Motor neuron (in vitro differentiated cells): ENCODE data around the gene C18orf63. TPM values are rescaled to one million over a fixed set of nuclear protein-coding genes. Genes with fewer than 3 reads are reported as not detected.
"Not testable (repeated sequence)": the region's sequence is repeated elsewhere in the genome, so short reads cannot be mapped to it uniquely, and the experiment has no call there.

Source experiments
- ATAC-seq, 8 experiments: fragments of 200-7000 bp; cut with Tn5 transposase; replicated peaks in 6 of 8; 2 replicates each; pipeline ENCODE4 v1.8.0; 2021; ENCODE audit warnings: mild to moderate bottlenecking in 8 of 8, moderate library complexity in 8 of 8
- H3K27ac ChIP-seq, 2 donors: fragments of 250-450 bp; sonication (Bioruptor Pico); 2 replicates each; pipeline ENCODE4 v1.9.0; 2021; ENCODE audit warnings: antibody characterized with exemption in 2 of 2, mild to moderate bottlenecking in 2 of 2, moderate library complexity in 1 of 2
- H3K4me1 ChIP-seq, 2 donors: fragments of 250-450 bp; sonication (Bioruptor Pico); replicated peaks in 1 of 2; 2 replicates each; pipeline ENCODE4 v1.6.1; 2021; ENCODE audit warnings: antibody characterized with exemption in 2 of 2, mild to moderate bottlenecking in 2 of 2, moderate library complexity in 1 of 2
- H3K4me3 ChIP-seq, 5 donors: fragments of 250-450 bp; sonication (Bioruptor Pico); 2 replicates each; pipeline ENCODE4 v1.9.0; 2021; ENCODE audit warnings: antibody characterized with exemption in 5 of 5, mild to moderate bottlenecking in 5 of 5, moderate library complexity in 4 of 5
- WGBS, 10 experiments: fragments of 450-650 bp; shearing (Covaris generic); methylation state at CpG; one replicate each; pipeline ENCODE4 v1.0.0; 2022; 5-methylcytosine and 5-hydroxymethylcytosine counted together
- in situ Hi-C, 9 experiments: fragments of 400-800 bp; cut with MboI; loops; one replicate each; pipeline ENCODE4 v1.15.0; 2021; ENCODE audit warnings: low sequenced_read_pairs in 9 of 9, low pct_unique_long_range_greater_than_20kb in 2 of 9; ENCODE audit not compliant: unreplicated experiment in 9 of 9
- total RNA-seq, 8 experiments: library from RNA; unstranded; fragments of 300-600 nt; gene quantifications; 2 replicates each; pipeline versions ENCODE4 v1.2.3 to v1.2.4, GENCODE V29; 2022

C18orf63 gene
- total RNA-seq, 8 experiments from 2014 or later = 0.05 to 0.14 TPM; not detected in 6

GRCh38 chr18:74281011-74281979 lies 34.3 kb upstream of the C18orf63 start:
- H3K27ac ChIP-seq = no peak overlapping the region
- 14 to 60% (median 40%) methylated on average over 1 to 2 of the region's 4 CpGs; no CpG with 5 or more reads in 5 of the 10 experiments for WGBS, 10 experiments
- H3K4me3 ChIP-seq = no peak overlapping the region
- H3K4me1 ChIP-seq = peaks cover 18 to 27% of the 10 kb centered on the region in 2 donors
- peak in 6 of 8 experiments; percentile 7 to 60 (median 42) for ATAC-seq
- in situ Hi-C loops = no loop called here

DNA sequence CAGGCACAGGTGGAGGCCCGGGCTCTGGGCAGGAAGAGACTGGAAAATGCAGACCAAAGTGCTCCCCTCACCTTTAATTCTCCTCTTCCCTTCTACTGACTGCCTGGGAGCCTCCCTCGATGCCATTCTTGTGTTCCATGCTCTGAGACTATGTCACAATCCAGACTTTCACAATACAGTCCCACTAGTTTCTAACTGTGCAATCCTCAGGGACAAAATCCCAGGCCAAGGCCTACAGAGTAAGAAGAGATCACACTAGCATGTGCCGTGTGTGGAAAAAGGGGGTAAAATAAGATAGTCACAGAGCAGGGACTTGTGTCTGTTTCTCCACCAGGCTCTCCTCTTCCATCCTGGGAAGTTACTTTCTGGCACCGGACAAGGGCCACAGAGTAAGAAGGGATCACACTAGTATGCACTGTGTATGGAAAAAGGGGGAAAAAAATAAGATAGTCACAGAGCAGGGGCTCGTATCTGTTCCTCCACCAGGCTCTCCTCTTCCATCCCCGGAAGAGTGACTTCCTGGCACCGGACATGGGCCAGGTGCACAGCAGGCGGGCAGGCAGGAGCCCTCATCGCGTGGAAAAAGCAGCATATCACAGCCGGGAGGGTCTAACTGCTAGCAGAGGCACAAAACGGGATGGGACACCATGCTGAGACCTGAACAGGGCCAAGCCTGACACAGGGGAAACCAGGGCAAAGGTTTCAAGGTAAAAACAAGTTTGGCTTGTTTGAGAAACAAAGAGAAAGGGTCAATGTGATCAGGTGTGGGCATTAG lies 33.5 kb upstream of the C18orf63 start:
- H3K27ac ChIP-seq = no peak overlapping the region
- in situ Hi-C loops = no loop called here
- 52 to 80% (median 67%) methylated on average over 2 to 9 of the region's 12 CpGs; no CpG with 5 or more reads in 3 of the 10 experiments for WGBS, 10 experiments
- ATAC-seq = peak in 2 of 8 experiments; percentile 22 to 33
- peaks cover 18 to 27% of the 10 kb centered on the region in 2 donors for H3K4me1 ChIP-seq
- no peak overlapping the region for H3K4me3 ChIP-seq

DNA sequence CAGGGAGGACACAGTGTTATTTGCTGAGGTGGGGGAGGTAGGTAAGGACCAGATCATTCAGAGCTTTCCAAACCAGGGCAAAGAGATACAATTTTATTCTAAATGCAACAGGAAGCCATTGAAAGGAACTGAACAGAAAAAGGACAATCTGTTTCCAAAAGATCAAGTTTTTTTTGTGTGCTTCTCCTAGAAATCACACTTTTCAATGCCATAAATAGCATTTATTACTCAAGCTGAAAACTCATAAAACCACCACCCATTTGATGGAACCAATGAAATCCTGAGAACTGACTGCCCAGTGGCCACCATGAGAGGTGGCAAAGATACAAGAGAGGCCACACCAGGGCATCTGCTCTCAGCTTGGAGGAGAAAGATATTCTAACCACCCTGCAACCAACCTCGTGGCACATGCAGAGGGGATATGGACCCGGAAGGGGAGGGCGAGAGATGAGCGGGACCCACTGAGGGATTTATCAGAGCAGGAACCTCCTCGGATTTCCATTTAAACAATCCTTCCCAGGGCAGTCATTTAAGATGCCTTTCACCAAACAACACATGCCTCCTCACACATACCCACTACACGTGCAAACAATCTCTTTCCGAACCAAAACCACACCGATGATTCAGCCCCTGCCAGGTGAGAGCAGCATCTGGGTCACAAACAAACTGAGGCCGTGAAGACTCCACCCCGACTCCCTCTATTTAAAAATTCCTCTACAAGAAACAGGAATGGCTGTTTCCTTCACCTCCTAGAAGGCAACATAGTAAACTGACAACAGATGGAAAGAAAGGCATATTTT lies 32.7 kb upstream of the C18orf63 start:
- H3K27ac ChIP-seq = no peak overlapping the region
- no peak for ATAC-seq
- H3K4me1 ChIP-seq = peaks cover 18 to 27% of the 10 kb centered on the region in 2 donors
- H3K4me3 ChIP-seq = no peak overlapping the region
- WGBS, 10 experiments = 49 to 97% (median 72%) methylated on average over 2 to 9 of the region's 10 CpGs; no CpG with 5 or more reads in 3 of the 10 experiments
- in situ Hi-C loops = no loop called here

DNA sequence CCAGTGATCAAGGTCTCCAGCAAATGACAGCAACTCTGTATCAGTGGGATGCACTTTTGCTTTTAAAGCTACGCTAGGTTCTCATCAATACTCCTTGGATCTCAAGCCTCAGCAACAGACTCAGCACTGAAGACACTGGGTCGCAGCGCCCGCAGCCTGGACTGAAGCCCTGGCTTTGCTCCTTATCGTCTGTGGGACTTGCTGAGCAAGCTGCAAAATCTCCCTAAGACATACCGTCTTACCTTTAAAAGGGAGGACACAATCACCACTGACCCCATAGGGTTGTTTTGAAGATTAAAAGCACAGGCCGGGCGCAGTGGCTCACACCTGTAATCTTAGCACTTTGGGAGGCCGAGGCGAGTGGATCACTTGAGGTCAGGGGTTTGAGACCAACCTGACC lies 32.0 kb upstream of the C18orf63 start:
- 37 to 100% (median 81%) methylated on average over 1 to 7 of the region's 10 CpGs; no CpG with 5 or more reads in 1 of the 10 experiments for WGBS, 10 experiments
- in situ Hi-C loops = no loop called here

GRCh38 chr18:74284191-74284979 lies 31.3 kb upstream of the C18orf63 start:
- WGBS, 10 experiments = 13 to 58% (median 34%) methylated on average over 2 to 10 of the region's 11 CpGs; no CpG with 5 or more reads in 1 of the 10 experiments
- ATAC-seq = peak in 6 of 8 experiments; percentile 13 to 88 (median 74)
- Histone ChIP-seq H3K27ac (no peak overlapping the region), H3K4me3 (no peak overlapping the region), H3K4me1 (peaks cover 18 to 27% of the 10 kb centered on the region in 2 donors)
- in situ Hi-C loops = no loop called here

More for the DNA sequence above, 32.0 kb upstream of the C18orf63 start:
- ATAC-seq = no peak
- Histone ChIP-seq H3K27ac (no peak overlapping the region), H3K4me1 (peaks cover 18 to 27% of the 10 kb centered on the region in 2 donors), H3K4me3 (no peak overlapping the region)

GRCh38 chr18:74284980-74285355 lies 30.7 kb upstream of the C18orf63 start:
- 75 to 100% (median 100%) methylated on average over 1 of the region's 1 CpG; no CpG with 5 or more reads in 3 of the 10 experiments for WGBS, 10 experiments

DNA sequence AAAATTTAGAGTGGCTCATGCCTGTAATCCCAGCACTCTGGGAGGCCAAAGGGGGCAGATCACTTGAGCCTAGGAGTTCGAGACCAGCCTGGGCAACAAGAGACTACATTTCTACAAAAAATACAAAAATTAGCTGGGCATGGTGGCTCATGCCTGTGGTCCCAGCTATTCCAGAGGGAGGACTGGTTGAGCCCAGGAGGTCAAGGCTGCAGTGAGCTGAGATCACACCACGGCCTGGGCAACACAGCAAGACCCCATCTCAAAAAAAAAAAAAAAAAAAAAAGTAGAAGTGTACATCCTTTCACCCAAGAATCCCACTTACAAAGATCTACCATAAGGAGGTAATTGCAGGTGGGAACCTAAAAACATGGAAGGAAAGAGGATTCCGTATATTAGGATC lies 30.1 kb upstream of the C18orf63 start:
- 50 to 100% (median 88%) methylated on average over 1 to 3 of the region's 3 CpGs; no CpG with 5 or more reads in 3 of the 10 experiments for WGBS, 10 experiments
- in situ Hi-C loops, H3K27ac ChIP-seq, H3K4me3 ChIP-seq, ATAC-seq: not testable (repeated sequence)
- peaks cover 18 to 27% of the 10 kb centered on the region in 2 donors for H3K4me1 ChIP-seq

More at GRCh38 chr18:74284980-74285355, 30.7 kb upstream of the C18orf63 start:
- ATAC-seq = peak in 1 of 8 experiments; percentile 12
- no peak overlapping the region for H3K27ac ChIP-seq
- no peak overlapping the region for H3K4me3 ChIP-seq
- in situ Hi-C loops = no loop called here
- peaks cover 18 to 27% of the 10 kb centered on the region in 2 donors for H3K4me1 ChIP-seq

GRCh38 chr18:74286106-74286855 lies 29.4 kb upstream of the C18orf63 start:
- ATAC-seq = no peak
- Histone ChIP-seq H3K27ac (no peak overlapping the region), H3K4me3 (no peak overlapping the region), H3K4me1 (peaks cover 15 to 26% of the 10 kb centered on the region in 2 donors)
- WGBS, 10 experiments = 71 to 100% (median 98%) methylated on average over 1 to 4 of the region's 4 CpGs
- in situ Hi-C loops = no loop called here

GRCh38 chr18:74286856-74287255 lies 28.8 kb upstream of the C18orf63 start:
- H3K4me1 ChIP-seq = peaks cover 11 to 24% of the 10 kb centered on the region in 2 donors
- no peak for ATAC-seq
- no peak overlapping the region for H3K4me3 ChIP-seq
- in situ Hi-C loops = no loop called here
- WGBS, 10 experiments = 38 to 100% (median 100%) methylated on average over 1 to 2 of the region's 2 CpGs; no CpG with 5 or more reads in 1 of the 10 experiments
- H3K27ac ChIP-seq = no peak overlapping the region

DNA sequence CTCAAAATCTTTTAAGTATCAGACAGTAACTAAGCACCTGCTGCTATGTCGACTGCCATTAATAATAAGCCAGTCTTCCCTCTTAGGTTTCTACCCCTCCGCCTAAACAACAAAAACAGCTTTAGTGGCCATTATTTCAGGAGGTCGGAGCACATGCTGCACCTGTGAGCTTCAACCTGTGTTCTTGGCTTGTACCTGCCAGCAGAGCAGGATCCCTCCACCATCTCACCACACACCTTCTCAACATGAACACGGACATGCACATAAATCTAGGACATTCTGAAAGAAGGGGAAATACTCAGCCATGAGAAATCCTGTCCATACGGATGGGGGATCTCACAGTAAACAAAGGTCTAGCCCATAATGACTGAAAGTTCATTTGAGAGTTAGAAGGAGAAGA lies 27.6 kb upstream of the C18orf63 start:
- ATAC-seq = no peak
- Histone ChIP-seq H3K4me1 (peaks cover 17 to 24% of the 10 kb centered on the region in 2 donors), H3K4me3 (no peak overlapping the region), H3K27ac (no peak overlapping the region)
- in situ Hi-C loops = no loop called here
- WGBS, 10 experiments = 80 to 100% (median 84%) methylated on average over 1 to 5 of the region's 5 CpGs; no CpG with 5 or more reads in 2 of the 10 experiments

DNA sequence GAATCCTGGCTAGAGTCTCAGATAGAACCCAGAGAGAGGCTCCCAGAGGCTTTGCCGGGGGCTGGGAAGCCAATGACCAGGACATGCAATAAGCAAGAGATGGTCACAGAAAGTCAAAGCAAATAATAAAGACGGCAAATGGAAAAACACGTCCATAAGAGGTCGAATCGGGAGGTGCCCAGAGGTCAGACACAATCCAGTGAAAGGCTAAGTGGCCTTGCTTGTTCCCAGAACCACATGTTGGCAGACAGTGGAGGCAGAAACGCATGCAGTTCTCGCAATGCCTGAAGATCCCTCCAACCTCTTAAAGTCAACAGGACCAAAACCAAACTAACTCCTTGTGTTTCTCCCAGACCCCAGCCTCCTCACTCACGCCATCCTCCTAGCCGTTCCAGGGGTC lies 26.9 kb upstream of the C18orf63 start:
- Histone ChIP-seq H3K4me3 (no peak overlapping the region), H3K27ac (no peak overlapping the region), H3K4me1 (peaks cover 17 to 18% of the 10 kb centered on the region in 2 donors)
- WGBS, 10 experiments = 20 to 100% (median 80%) methylated on average over 1 to 9 of the region's 9 CpGs; no CpG with 5 or more reads in 1 of the 10 experiments
- ATAC-seq = no peak
- in situ Hi-C loops = no loop called here
